Adrenal gland (tissue), 5 donors: ENCODE results near the gene HLF.

Source experiments
- CTCF ChIP-seq, 6 experiments: fragments of 450-650 bp in 4 of 6; fragments of 200-600 bp in 2 of 6; sonication (generic) in 1 of 6; IDR thresholded peaks; 1 replicate in 5 of 6; 2 replicates in 1 of 6; pipeline versions ENCODE4 v1.5.1 to v1.8.0; 2016 to 2021; ENCODE audit warnings: antibody characterized with exemption in 6 of 6, mild to moderate bottlenecking in 2 of 6, moderate library complexity in 1 of 6
- POLR2A ChIP-seq, 2 donors: fragments of 450-650 bp; IDR thresholded peaks; one replicate each; pipeline ENCODE4 v1.6.1; 2017; ENCODE audit warnings: antibody characterized with exemption in 2 of 2, mild to moderate bottlenecking in 2 of 2, moderate library complexity in 1 of 2
- donor health status: DM: no; HTN: no; CAD: no.

GRCh38 chr17:55249861-55250260 lies 14.9 kb upstream of the HLF start:
- no peak for TF ChIP-seq CTCF (IDR thresholded peaks at IDR 0.05)
- no peak for TF ChIP-seq POLR2A (IDR thresholded peaks at IDR 0.05)
